NCI-H524 treated with DMSO at 0.1 percent for 48 hours (cell line): ENCODE results near the gene DCHS2.

Experiments
- DNase-seq: peaks from one replicate; lab custom pipeline; 2025; lab: John Stamatoyannopoulos, UW

DCHS2 gene, protein sequence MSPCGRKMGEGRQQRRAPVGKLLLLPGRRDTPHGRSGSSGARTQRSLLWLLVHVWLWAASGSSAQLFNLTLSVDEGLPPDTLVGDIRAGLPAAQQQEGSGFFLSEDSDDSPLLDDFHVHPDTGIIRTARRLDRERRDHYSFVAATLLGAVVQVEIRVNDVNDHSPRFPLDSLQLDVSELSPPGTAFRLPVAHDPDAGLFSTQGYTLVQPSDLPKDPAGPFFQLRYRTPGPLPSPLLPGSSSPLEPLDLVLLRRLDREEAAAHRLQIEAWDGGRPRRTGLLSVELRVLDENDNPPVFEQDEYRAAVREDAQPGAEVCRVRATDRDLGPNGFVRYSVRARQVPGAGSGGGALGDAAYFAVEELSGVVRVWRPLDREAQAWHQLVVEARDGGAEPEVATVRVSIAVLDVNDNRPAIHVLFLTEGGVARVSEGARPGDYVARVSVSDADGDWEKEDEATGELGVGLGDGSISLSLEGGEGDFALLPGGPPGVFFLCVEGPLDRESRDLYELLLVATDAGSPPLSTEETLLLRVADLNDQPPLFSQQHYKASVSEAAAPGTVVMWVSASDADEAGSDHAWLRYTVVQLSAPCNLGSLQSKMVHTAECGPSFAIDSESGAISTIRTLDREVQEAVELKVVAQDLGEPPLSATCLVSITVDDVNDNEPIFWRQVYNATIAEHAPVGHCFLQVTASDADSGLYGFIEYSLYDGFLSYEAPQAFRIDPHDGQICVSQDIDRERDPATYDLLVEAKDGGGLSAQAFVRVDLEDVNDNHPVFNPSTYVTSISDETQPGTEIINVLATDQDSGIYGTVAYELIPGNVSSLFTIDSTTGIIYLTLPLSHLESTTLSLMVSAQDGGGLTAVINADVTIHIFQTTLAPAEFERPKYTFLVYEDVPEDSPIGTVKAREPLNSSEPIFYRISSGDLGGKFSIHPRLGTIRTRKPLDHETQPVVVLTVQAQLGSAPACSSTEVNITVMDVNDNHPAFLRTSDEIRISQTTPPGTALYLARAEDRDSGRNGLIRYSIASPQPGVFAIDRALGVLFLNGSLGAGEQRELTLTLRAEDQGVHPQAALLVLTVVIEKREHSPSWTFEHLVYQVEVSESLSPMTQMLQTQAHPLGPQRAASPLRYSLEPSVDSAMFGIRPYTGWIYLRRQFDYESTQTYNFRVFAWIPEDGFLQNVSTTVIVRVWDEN (N-terminal part only)

DNA sequence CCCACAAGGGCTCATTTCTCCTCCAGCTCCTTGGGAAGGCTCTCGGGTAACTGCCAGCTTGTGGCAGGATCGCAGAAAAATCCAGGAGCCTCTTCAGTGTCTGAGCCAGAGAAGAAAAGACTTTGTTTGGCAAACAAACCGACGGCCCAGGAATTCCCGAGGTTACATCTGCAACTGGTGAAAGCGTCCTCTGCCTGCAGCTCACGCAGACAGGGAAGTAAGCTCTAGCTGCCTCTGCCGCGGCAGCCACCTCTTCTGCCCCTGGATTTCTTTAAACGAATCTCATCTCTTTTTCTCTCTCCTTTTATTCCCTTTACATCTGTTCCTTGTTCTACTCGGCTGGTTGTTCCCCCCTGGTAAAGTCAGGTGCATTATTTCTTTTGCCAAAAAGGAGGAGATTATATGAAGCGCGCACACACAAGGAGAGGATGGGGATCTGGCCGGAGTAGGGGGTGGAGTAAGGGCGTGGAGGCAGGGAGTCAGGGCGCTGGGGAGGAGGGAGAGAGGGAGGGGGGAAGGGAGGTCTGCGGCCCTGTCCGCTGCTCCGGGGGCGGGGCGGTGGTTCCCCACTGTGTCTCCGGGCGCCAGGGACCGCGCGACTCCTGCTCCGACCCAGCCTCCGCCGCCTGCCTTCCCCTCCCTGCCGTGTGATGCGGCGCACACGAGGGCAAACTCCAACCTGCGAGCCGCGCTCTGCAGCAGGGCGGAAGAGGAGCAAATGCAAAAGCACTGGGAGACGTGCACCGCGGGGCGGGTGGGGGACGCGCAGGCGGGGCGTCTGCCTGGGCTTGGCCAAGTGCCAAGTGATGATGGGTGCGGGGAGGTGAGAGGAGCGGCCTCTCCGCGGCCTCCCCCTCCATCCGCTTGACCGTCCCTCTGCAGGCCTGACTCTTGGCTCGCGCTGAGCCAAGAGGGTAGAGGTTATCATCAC is at the start of gene DCHS2:
TSS of gene DCHS2 (minus strand) at position 459 of the 931 bp plus-strand sequence. CDS start at position 15, 444 bp downstream.
- DNase-seq = no peak

DNA sequence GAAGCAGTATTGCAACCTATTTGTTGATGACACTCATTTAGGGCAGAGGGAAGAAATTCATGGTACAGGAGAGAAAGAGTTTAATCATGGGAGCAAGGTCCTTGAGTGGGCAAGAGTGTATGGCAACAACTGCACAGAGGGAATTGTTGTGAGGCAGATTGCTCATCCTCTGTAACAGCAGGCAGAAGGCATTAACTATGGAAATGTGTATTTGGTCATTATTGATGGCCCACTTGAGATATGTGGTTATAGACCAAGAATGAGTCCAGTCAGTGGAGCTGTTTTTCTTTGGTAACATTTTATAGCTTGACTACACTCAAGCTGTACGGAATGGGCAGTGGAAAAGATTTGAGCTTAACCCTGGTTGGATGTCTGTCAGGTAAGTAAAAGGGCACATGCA is 42.7 kb upstream of the DCHS2 start:
- DNase-seq = no peak

DNA sequence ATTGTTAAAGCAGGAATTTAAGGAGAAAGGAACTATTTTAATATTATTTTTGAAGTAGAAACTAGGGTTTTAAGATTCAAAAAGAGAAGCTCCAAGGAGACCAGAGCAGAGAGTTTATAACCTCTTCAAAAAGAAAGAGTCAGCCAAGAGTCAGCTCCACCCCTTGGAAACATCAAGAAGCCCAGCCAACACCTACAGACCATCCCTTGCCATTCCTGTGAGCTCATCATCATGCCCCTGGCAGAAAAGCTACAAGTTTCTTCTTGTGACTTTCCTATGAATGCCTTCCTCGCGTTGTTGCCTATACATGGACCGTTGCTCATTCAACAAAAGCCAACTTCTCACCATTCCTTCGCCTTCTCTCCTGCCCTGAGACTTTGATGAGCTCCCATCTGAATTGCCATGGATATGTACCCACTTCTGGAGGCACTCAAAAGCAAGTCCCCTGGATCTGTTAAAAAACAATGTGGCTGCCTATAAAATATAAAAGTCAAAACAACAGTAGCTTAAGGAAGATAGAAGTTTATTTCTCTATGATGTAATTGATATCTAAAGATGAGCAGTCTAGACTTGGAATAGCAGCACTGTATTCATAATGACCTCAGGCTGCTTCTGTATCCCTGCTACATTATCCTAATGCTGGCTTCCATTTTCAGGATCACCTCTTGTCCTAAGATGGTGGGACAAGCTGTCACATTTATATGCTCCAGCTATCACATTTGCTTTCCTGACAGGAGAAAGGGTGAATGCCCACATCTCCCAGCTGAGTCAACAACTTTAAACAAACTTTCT is 38.3 kb upstream of the DCHS2 start:
- no peak for DNase-seq

DNA sequence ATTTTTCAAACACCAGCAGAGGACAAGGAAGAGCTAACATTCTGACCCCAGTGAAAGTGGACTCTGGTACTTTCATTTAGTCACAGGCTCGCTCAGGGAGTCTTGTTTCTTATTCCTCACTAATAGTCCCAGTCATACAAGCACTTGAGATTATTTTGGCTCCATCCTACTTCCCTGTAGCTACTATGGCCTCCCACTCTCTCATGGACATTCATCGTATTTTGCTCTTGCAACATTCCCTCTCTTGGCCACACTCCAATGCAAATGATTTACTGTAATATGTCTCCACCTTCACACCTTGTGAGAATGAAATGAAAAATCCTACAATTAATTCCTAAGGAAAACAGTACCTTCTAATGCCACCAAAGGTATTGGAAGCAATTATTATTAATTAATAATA is 37.3 kb upstream of the DCHS2 start:
- DNase-seq = no peak

DNA sequence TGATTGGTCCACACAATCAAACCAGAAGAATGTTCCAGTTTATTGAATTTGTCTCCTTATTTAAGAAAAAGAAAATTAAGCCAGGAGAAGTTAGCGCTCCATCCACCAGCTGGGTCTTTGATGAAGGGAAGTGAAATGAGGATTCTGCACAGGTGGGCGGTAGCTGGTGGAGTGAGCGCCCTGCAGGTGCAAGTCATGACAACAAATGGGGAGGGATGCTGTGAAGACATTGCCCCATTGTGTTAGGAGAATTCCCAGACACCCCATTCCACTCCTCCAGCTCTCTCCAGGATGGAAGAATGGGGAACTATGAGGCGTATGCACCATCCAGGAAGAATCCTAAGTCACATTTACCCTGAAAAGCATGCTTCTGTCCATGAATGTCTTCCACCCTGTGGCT is 35.7 kb upstream of the DCHS2 start:
- no peak for DNase-seq

DNA sequence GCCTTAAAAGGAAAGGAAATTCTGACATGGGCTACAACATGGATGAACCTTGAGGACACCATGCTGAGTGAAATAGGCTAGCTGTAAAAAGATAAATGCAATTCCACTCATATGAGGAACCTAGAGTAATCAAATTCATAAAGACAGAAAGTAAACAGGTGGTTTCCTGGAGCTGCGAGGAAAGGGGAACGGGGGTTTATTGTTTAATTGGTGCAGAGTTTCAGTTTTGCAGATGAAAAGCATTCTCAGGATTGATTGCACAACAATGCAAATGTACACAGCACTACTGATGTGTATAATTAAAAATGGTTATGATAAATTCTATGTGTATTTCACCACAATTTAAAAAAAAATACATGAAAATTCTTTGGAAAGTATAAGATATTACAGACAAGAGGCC is 34.6 kb upstream of the DCHS2 start:
- DNase-seq = no peak

DNA sequence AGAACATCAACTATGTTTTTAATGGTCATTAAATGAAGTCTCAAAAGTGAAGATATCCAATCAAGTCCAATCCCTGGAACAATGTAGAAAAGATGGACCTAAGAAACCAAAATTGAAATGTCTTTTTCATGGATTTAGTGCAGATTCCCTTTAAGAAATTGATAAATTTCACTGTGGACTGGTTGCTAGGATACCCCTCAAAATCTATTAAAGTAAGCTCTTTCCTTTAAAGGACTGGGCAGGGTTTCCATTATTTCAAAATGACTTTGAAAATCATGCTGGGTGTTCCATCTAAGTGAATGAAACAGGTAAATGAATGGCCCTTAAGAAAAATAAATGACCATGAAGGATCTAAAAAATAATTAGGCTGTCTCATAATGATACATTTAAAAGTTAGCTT is 30.0 kb upstream of the DCHS2 start:
- no peak for DNase-seq

DNA sequence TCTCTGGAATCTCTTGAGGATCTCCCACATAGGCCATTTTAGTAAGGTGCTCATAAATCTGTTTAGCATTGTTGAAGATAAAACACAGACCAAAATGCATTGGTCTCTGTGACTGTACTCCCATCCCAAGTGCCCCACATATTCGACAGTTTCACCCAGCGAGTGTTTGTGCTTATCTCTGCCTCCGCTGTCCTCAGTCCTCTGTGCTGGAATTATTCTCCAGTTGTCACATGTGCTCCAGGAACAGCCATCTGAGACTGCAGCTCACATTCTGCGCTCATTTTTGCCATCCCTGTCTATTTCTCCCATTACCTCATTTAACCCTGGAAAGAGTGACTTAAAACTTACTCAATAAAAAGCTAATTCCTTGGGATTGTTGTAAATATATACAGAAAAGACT is 27.6 kb upstream of the DCHS2 start:
- DNase-seq = no peak

DNA sequence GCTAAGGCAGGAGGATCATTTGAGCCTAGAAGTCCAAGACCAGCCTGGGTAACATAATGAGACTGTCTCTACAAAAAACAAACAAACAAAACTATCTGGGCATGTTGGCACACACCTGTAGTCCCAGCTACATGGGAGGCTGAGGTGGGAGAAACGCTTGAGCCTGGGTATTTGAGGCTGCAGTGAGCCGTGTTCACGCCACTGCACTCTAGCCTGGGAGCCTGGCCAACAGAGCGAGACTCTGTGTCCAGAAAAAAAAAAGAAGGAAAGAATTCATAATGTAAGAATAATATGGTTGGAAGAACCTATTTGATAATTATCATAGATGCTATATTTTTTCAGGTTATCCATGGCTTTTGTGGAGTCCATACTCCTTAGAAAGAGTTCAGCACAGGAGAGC is 26.0 kb upstream of the DCHS2 start:
- DNase-seq = no peak

DNA sequence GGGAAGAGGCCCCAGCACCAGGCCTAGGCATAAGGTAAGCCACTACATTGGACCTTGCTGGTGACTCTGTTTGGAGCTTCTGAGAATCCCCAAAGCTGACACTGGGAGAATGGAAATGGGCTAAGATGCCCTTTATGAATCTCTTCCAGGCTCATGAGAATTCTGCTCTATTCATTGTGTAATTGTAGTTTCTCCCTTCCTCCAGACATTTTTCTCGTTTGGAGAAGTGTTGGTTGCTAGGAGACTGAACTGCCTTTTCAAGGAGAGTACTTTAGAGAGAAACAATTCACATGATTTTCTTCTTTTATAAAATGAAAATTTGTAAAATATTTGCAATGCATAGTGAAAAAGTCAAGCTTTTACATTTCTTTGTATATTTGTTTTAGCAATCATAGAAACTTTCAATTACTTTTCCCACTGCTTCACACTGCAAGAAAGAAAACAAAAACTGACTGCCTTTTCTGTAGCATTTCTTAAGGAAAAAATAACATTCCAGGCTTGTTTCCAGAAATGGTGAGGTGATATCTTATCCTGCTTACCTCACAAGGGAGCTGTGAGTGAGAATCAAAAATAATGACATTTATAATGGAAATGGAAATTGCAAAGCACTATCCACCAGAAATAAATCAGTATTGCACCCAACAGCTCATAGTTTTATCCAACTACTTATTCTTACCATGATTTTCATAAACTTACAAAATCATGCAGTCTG is 24.9 kb upstream of the DCHS2 start:
- no peak for DNase-seq

DNA sequence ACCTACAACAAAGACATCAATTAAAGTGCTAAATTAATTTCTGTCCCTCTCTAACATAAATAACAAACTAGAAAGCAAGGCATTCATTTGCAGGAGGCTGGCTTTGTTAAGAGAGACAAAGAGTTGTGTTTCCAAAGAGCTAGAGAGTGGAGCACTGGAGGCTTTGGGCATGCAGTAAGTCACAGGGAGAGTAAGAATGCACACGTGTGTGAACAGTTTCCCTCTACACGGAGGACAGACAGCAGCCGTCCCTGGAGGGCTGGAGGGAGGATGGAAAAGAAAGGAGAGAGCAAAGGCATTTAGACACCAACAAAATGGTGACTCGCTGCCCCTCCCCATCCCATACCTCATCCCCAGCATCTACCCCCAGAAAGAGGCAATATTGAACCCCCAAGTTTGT is 20.4 kb upstream of the DCHS2 start:
- no peak for DNase-seq

DNA sequence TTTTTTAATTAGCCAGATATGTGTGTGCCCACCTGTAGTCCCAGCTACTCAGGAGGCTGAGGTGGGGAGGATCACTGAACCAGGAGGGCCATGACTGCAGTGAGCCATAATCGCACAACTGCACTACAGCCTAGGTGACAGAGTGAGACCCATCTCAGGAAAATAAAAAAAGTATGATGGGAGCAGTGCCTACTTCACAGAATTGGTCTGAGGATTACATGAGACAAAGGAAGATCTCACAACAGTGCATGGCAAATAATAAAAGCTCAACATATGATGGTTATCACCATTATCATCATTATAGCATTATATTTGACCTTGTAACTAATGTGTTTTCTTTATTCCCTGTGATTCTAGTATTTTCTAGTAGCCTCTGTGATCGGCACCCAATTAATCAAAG is 19.9 kb upstream of the DCHS2 start:
- DNase-seq = no peak

DNA sequence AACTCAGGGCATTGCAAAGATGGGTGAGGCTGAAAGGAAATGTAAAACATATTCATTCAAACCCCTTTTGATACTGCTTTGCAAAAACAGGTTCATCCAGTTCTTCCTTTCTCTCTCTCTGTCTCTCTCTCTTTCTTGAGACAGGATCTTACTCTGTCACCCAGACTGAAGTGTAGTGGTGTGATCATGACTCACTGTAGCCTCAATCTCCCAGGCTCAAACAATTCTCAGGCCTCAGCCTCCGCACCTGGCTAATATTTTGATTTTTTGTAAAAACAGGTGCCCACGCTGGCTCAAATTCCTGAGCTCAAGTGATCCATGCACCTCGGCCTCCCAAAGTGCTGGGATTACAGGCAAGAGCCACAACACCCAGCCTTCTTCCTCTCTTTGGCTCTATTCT is 15.6 kb upstream of the DCHS2 start:
- DNase-seq = no peak

DNA sequence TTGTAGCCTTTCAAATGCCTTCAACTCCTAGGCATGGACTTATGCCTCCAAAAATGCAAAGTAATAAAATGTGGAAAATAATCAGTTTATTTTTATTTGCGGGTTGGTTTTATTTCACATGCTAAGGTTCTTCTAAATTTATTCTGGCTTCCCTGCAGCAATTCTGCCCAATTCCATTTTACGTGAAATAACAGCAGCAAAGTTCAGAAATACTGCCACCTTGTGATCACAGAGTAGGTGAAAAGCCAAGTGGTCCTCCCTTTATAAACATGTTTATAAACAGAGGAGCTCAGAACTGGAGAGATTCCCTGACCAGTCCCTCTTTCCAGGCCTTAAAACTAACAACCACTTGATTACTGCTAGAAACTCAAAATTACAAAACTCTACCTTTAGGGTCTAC is 14.7 kb upstream of the DCHS2 start:
- no peak for DNase-seq

DNA sequence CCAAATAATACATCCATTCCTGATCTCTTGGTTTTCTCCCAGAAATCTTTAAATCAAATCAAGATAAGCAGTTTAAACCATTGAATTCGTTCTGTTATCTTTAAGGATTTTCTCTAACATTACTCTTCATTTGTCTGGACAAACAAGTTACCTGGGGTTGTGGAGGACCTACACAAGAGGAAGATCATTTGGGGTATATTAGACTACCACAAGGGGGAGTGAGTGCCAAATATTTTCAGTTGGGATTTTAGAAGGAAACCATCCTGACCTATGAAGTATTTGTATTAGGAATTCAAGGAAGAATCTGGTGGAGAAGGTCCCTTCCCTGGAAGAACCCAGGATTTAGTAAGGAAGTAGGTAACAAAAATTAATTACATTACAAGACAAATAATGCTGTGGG is 12.0 kb upstream of the DCHS2 start:
- DNase-seq = no peak

DNA sequence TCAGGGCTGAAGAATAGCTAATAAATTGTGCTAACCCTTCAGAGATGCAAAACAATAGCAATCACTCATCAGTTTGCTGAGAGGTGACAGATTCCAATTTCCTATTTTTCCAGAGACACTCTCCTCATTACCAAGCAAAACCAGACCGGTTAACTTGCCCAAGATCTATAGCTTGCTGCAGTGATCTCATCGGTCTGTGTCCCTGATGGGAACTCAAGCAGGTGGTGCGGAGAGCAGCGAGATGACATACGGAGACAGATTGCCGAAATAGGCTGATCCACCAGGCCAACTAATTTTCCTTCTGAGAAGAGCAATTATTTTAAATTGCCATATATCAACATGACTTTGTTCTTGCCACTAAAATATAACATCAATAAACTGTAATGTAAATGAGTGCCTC is 10.5 kb upstream of the DCHS2 start:
- DNase-seq = no peak

DNA sequence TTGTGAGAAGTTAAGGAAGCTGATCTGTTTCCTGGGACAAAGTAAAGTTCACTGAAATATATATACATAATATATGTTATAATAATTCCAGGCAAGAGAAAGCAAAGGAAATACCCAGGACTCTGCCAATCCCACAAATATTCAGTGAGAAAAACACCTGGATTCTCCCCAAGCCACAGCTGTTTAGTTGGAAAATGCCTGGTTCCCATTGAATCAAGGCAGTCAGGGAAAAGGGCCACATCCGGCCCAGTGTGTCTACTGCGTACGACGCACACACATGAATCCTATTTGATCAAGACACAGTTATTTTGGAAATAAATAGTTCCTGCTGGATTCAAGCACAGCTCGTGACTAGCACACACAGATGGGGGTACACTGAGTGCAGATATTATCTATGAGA is 6.3 kb upstream of the DCHS2 start:
- DNase-seq = no peak

DNA sequence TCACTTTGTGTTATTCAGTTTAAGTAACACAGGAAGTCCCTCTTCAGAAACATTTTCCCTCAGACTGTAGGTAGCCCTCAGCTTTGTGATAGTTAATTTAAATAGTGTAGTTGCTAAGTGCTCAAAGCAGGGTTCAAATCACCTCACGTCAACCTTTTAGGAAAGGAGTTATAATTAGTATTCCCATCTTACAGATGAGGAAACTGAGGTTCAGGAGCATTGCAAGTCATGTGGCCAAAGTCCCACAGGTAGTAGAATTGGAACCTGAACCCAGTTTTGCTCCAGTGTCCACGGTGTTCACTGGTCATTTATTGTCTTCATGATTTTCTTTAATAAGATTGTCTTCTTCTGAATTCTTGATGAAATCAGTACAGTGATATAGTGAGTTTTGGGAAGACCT is 4.3 kb upstream of the DCHS2 start:
- DNase-seq = no peak

DNA sequence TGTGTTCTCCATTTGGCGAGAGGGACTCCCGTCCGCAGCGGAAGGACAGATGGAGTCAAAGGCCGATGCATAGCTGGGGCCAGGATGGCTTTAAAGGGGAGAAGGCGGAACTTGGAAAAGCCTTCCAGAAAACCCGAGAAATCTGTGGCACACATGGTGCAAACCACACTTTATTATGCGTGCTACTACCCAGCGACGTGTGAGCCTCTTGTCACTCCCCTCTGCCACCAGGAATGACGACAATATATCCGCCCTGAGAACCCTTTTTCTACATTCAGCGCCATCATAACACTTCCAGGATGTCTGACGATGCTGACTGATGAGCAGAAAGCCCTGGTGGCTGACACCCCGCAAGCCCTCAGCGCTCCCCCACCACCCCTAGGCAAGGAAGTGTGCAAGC is 689 bp upstream of the DCHS2 start:
- DNase-seq = no peak
